Activated naive CD4-positive, alpha-beta T cell treated with anti-CD3 and anti-CD28 coated beads, Interleukin-2, amount 10 ng/mL, durations not matched to agents 7 days and 5 days (primary cell): ENCODE measurements around the gene ALDH2.
A peak's percentile ranks its signal among the peaks of the same experiment; 100 is the strongest.
"Not testable (repeated sequence)": the region's sequence is repeated elsewhere in the genome, so short reads cannot be mapped to it uniquely, and the experiment has no call there.

Experiments
- CTCF ChIA-PET: fragments of 350-600 bp; sonication (Branson Sonifier 250); formaldehyde crosslinking; loops from one replicate; lab custom pipeline; 2021; ENCODE audit warnings: antibody characterized with exemption; lab: Charles Lee
- DNase-seq: peaks from one replicate; pipeline ENCODE4 v3.0.0-alpha.2; 2020
- H3K27ac Mint-ChIP-seq: one replicate; pipeline ENCODE4 v1.8.0; 2021; ENCODE audit warnings: mild to moderate bottlenecking, moderate library complexity, mixed read lengths
- H3K27me3 Mint-ChIP-seq: one replicate; pipeline ENCODE4 v1.8.0; 2021; ENCODE audit warnings: mild to moderate bottlenecking, mixed read lengths
- H3K36me3 Mint-ChIP-seq: one replicate; pipeline ENCODE4 v1.8.0; 2021; ENCODE audit warnings: mixed read lengths
- H3K4me1 Mint-ChIP-seq: one replicate; pipeline ENCODE4 v1.8.0; 2021; ENCODE audit warnings: mixed read lengths
- H3K4me3 Mint-ChIP-seq: one replicate; pipeline ENCODE4 v1.8.0; 2021; ENCODE audit warnings: mild to moderate bottlenecking, moderate library complexity, mixed read lengths
- H3K9me3 Mint-ChIP-seq: one replicate; pipeline ENCODE4 v1.8.0; 2021; ENCODE audit warnings: mixed read lengths

The ALDH2 gene

DNA sequence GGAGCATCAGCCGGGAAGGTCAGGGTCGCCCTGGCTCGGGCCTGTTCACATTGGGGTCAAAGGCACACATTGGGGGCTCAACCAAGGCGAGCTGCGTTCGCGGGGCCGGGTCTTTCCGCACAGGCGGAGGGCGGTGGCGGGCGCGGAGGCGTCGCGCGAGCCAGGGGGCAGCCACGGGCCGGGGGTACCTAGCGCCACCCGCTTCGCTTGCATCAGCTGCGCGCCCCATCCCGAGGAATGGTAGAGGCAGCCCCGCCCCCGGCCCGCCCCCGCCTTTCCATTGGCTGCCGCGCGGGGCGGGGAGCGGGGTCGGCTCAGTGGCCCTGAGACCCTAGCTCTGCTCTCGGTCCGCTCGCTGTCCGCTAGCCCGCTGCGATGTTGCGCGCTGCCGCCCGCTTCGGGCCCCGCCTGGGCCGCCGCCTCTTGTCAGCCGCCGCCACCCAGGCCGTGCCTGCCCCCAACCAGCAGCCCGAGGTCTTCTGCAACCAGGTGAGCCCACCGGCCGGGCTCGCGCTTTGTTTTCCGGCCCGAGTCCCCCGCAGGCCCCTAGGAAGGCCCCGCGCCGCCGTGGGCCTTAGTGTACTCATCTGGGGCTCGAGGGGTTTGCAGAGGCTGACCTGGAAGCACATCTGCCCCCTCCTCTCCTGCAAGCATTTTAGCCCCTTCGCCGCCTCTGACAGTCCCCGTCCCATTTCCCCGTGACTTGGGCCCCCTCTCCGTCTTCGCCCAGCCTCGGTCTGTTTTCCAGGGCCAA lies at the start of gene ALDH2:
ALDH2 (plus strand) TSS at position 326 of the 754 bp plus-strand sequence; CDS start at position 376, 50 bp downstream.
- Mint-ChIP-seq H3K27me3 (peaks cover 89% of the 10 kb centered on the region), H3K9me3 (no peaks in the 10 kb centered on the region), H3K36me3 (peaks cover 3% of the 10 kb centered on the region), H3K4me1 (peaks cover 11% of the 10 kb centered on the region), H3K4me3 (peak within 1 kb of the TSS; percentile 69), H3K27ac (no peak within 1 kb of the TSS)
- CTCF ChIA-PET: no interaction called here
- peak; percentile 56 for DNase-seq

DNA sequence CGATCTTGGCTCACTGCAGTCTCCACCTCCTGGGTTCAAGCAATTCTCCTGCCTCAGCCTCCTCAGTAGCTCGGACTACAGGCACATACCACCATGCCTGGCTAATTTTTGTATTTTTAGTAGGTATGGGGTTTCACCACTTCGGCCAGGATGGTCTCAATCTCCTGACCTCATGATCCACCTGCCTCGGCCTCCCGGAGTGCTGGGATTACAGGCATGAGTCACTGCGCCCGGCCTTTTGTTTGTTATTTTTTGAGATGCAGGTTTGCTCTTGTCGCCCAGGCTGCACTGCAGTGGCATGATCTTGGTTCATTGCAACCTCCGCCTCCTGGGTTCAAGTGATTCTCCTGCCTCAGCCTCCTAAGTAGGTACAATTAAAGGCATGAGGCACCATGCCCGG lies 47.4 kb upstream of the ALDH2 start:
- not testable (repeated sequence) for H3K9me3 Mint-ChIP-seq, H3K4me1 Mint-ChIP-seq, H3K27me3 Mint-ChIP-seq

DNA sequence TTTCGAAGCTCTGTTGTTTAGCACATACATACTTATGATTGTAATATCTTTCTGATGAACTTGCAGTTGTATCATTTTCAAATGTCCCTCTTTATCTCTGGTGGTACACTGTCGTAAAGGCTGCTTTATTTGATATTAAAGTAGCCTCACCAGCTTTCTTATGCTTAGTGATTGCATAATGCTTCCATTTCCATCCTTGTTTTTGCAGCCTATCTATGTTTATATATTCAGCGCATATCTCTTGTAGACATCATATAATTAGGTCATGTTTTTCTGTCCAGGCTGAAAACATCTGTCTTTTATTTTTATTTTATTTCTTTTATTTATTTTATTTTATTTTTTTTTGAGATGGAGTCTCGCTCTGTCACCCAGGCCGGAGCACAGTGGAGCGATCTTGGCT lies 46.3 kb upstream of the ALDH2 start:
- no peak for DNase-seq
- CTCF ChIA-PET: no interaction called here
- no peak overlapping the region for H3K27ac Mint-ChIP-seq
- H3K9me3 Mint-ChIP-seq: no peaks in the 10 kb centered on the region
- H3K4me3 Mint-ChIP-seq: no peak overlapping the region
- H3K4me1 Mint-ChIP-seq: no peaks in the 10 kb centered on the region
- H3K36me3 Mint-ChIP-seq: peaks cover 27% of the 10 kb centered on the region
- H3K27me3 Mint-ChIP-seq: no peaks in the 10 kb centered on the region

More for the DNA sequence above, 47.4 kb upstream of the ALDH2 start:
- H3K36me3 Mint-ChIP-seq: peaks cover 19% of the 10 kb centered on the region
- DNase-seq, CTCF ChIA-PET, H3K27ac Mint-ChIP-seq, H3K4me3 Mint-ChIP-seq: not testable (repeated sequence)

DNA sequence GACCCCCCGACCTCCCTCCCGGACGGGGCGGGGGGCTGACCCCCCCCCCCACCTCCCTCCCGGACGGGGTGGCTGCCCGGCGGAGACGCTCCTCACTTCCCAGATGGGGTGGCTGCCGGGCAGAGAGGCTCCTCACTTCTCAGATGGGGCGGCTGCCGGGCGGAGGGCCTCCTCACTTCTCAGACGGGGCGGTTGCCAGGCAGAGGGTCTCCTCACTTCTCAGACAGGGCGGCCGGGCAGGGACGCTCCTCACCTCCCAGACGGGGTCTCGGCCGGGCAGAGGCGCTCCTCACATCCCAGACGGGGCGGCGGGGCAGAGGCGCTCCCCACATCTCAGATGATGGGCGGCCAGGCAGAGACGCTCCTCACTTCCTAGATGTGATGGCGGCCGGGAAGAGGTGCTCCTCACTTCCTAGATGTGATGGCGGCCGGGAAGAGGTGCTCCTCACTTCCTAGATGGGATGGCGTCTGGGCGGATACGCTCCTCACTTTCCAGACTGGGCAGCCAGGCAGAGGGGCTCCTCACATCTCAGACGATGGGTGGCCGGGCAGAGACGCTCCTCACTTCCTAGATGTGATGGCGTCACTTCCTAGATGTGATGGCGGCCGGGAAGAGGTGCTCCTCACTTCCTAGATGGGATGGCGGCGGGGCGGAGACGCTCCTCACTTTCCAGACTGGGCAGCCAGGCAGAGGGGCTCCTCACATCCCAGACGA lies 42.9 kb upstream of the ALDH2 start:
- H3K9me3 Mint-ChIP-seq, CTCF ChIA-PET, H3K4me1 Mint-ChIP-seq, H3K27ac Mint-ChIP-seq, H3K4me3 Mint-ChIP-seq, DNase-seq, H3K27me3 Mint-ChIP-seq: not testable (repeated sequence)
- peaks cover 20% of the 10 kb centered on the region for H3K36me3 Mint-ChIP-seq

DNA sequence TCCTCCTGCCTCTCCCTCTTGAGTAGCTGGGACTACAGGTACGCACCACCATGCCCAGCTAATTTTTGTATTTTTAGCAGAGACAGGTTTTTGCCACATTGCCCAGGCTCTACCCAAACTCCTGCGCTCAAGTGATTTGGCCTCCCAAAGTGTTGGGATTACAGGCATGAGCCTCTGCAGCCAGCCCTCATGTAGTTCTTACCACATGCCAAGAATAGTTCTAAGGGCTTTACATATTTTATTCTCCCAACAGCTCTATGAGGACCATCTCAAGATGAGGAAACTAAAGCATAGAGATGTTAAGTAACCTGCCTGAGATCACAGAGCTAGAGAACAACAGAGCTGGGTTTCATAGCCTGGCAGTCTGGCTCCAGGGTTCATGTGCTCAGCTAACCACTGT lies 37.9 kb upstream of the ALDH2 start:
- H3K27me3 Mint-ChIP-seq: no peaks in the 10 kb centered on the region
- H3K36me3 Mint-ChIP-seq: peaks cover 10% of the 10 kb centered on the region
- no peak for DNase-seq
- no peaks in the 10 kb centered on the region for H3K9me3 Mint-ChIP-seq
- no peak overlapping the region for H3K4me3 Mint-ChIP-seq
- CTCF ChIA-PET: no interaction called here
- no peak overlapping the region for H3K27ac Mint-ChIP-seq
- no peaks in the 10 kb centered on the region for H3K4me1 Mint-ChIP-seq

DNA sequence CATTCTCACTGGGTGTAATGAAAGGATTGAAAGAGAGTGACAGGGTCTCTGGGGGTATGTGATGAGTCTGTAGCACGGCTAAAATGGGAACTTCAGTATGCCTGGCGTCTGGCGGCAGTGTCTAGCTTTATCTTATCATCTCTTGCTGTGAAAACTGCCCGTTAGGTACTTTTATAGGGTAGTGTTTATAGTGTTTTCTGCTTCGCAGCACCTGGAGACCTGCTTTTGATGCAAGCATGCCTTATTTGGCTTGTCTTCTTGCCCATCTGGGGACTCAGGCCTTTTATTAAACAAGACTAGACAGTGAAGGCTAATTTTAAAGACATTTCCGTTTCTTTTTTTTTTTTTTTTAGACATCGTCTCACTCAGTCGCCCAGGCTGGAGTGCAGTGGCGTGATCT lies 36.3 kb upstream of the ALDH2 start:
- CTCF ChIA-PET: no interaction called here
- H3K27ac Mint-ChIP-seq: no peak overlapping the region

DNA sequence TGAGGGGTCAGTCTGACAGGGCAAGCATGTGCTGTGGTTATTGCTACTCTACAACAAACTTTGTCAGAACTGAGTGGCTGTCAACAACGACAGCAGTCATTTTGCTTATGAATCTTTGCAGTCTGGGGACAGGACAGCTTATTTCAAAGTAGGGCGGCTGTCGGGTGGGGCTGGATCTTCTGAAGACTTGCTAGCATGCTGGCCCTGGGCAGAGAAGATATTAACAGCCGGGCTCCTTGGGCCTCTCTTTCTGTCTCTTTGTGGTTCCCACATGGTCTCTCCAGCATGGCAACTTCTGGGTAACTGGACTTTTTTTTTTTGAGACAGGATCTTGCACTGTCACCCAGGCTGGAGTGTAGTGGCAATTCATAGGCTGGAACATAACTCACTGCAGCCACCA lies 33.9 kb upstream of the ALDH2 start:
- no peaks in the 10 kb centered on the region for H3K27me3 Mint-ChIP-seq
- CTCF ChIA-PET: no interaction called here
- no peaks in the 10 kb centered on the region for H3K4me1 Mint-ChIP-seq
- H3K27ac Mint-ChIP-seq: no peak overlapping the region
- H3K9me3 Mint-ChIP-seq: no peaks in the 10 kb centered on the region
- no peak overlapping the region for H3K4me3 Mint-ChIP-seq
- DNase-seq: no peak
- H3K36me3 Mint-ChIP-seq: peaks cover 5% of the 10 kb centered on the region

More for the DNA sequence above, 36.3 kb upstream of the ALDH2 start:
- Mint-ChIP-seq H3K27me3 (no peaks in the 10 kb centered on the region), H3K36me3 (peaks cover 3% of the 10 kb centered on the region), H3K9me3 (no peaks in the 10 kb centered on the region), H3K4me1 (no peaks in the 10 kb centered on the region), H3K4me3 (no peak overlapping the region)
- DNase-seq: no peak

DNA sequence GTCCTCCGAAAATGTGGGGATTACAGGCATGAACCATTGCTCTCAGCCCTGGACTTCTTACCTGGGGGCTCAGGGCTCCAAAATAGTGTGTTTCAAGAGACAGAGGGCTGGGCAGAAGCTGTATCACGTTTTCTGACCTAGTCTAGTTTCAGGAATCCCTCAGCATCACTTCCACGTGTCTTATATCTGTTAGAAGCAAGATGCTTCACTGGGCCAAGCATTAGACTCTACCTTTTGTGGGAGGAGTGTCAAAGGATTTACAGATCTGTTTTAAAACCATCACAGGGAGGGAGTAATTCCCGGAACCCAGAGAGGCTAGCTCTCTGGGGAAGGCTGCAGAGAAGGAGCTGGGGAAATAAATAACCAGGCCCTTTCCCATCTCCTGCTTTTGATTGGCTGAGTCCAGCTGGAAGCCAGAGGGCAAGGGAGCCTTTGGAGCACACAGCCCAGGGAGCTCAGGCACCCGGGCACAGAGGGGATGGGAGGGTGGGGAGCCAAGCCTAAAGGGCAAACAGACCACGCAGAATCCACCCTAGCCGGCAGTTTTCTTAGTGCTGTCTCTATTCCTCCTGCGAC lies 33.3 kb upstream of the ALDH2 start:
- Mint-ChIP-seq H3K27me3 (no peaks in the 10 kb centered on the region), H3K4me3 (no peak overlapping the region), H3K36me3 (peaks cover 5% of the 10 kb centered on the region), H3K4me1 (no peaks in the 10 kb centered on the region), H3K9me3 (no peaks in the 10 kb centered on the region), H3K27ac (no peak overlapping the region)
- CTCF ChIA-PET: interaction anchor here (1.2 kb wide), 1 partner anchor 80 kb away, joined by 5 read pairs; no protein-coding TSS in a partner anchor
- DNase-seq: no peak

DNA sequence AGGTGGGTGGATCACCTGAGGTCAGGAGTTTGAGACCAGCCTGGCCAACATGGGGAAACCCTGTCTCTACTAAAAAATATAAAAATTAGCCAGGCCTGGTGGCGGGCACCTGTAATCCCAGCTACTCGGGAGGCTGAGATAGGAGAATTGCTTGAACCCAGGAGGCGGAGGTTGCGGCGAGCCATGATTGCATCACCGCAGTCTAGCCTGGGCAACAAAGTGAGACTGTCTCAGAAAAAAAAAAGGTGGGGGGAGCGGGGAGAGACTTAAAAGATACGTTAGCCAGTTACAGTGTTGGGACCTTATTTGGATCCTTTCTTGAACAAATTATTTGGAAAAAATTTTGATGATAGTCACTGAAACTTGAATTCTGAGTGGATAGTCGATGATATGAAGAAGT lies 27.2 kb upstream of the ALDH2 start:
- H3K36me3 Mint-ChIP-seq, H3K4me1 Mint-ChIP-seq, H3K27me3 Mint-ChIP-seq, CTCF ChIA-PET, H3K27ac Mint-ChIP-seq, DNase-seq, H3K9me3 Mint-ChIP-seq, H3K4me3 Mint-ChIP-seq: not testable (repeated sequence)

DNA sequence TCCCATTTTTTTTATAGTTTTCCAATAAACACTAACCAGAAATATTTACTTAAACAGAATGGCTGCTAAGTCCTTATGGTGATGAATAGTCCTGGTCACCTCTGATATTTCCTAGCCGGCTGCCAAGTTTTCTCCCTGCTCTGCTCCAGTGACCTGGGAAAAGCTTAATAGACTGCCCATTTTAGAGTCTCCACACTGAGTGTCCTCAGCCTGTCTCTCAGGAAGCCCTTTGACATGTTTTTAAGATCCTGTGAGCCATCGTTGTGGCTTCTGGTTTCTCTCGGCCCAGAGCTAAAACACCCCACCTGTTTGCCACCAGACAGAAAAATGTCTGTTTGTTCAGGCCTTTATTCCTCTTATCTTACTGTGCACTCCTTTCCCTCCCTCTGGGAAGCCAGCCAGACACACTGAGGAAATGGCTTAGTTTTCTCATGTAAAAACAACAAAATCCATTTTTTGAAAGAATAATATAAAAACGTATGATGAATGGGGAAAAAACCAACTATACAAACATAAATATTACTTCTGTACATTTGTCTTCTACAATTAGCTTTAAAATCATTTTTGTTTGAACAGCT lies 25.4 kb upstream of the ALDH2 start:
- DNase-seq: no peak
- Mint-ChIP-seq H3K36me3 (peaks cover 7% of the 10 kb centered on the region), H3K4me3 (no peak overlapping the region), H3K27ac (no peak overlapping the region), H3K9me3 (no peaks in the 10 kb centered on the region), H3K4me1 (no peaks in the 10 kb centered on the region), H3K27me3 (no peaks in the 10 kb centered on the region)
- CTCF ChIA-PET: interaction anchor here (1.1 kb wide), 1 partner anchor 71 kb away, joined by 4 read pairs; no protein-coding TSS in a partner anchor

DNA sequence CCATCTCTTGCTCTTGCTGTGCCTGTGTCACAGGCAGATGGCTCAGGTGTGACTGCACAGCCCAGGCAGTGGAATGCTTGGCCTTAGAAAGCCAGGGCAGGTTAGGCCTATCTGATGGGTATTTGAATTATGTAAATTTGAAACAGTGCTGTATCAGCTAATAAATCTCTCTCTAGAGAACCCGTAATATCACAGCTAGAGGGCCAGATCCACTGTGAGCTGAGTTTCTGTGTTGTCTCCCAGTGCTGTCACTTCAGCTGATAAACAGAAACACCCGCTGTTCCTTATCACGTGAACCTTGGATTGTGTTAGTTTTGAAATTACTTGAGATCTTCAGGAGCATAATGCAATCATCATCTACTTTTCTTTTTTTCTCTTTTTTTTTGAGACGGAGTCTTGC lies 21.5 kb upstream of the ALDH2 start:
- CTCF ChIA-PET: interaction anchor here (1.5 kb wide), 1 partner anchor 9 kb away, joined by 3 read pairs; no protein-coding TSS in a partner anchor
- H3K36me3 Mint-ChIP-seq: peaks cover 8% of the 10 kb centered on the region
- H3K4me3 Mint-ChIP-seq: no peak overlapping the region

DNA sequence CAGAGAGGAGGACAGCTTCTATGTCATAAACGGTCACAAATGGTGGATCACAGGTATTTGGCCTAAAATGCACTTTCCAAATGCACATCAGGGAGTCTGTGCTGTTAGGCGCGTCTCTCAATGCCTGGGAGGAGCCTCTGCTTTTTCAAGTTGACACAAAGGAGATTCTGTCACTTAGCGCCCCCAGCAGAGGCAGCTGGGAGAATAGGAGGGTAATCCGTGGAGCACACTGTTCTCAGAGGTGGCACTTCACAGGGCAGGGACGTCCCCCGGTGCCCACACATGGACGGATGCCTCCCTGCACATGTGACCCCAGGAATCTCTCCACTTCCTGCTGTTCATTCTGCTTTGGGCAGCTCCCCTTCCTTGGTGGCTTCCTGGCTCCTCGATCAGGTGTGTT lies 19.4 kb upstream of the ALDH2 start:
- no peak overlapping the region for H3K27ac Mint-ChIP-seq
- H3K27me3 Mint-ChIP-seq: no peaks in the 10 kb centered on the region
- H3K9me3 Mint-ChIP-seq: no peaks in the 10 kb centered on the region
- H3K36me3 Mint-ChIP-seq: peaks cover 8% of the 10 kb centered on the region
- no peak for DNase-seq
- no peaks in the 10 kb centered on the region for H3K4me1 Mint-ChIP-seq
- H3K4me3 Mint-ChIP-seq: no peak overlapping the region
- CTCF ChIA-PET: interaction anchor here (1.9 kb wide), 1 partner anchor 66 kb away, joined by 5 read pairs; no protein-coding TSS in a partner anchor

More for the DNA sequence above, 21.5 kb upstream of the ALDH2 start:
- no peak for DNase-seq
- H3K27ac Mint-ChIP-seq: no peak overlapping the region
- H3K4me1 Mint-ChIP-seq: no peaks in the 10 kb centered on the region
- no peaks in the 10 kb centered on the region for H3K27me3 Mint-ChIP-seq
- H3K9me3 Mint-ChIP-seq: no peaks in the 10 kb centered on the region

DNA sequence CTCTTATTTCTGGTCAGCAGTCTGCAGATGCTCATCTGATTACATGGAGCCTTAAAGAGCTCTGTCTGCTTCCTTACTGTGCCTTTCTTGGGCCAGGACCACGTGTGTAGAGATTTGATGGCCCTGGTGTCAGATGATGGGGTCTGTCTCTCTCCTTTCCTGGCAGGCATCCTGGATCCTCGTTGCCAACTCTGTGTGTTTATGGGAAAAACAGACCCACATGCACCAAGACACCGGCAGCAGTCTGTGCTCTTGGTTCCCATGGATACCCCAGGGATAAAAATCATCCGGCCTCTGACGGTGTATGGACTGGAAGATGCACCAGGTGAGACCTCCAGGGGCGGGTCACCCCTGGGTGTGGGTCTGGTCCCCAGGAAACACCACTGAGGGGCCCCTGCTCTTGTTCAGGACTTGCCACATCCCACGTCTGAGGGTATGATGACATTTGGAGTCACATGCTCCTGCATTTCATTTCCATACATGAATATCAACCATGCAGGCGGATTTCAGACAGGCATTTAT lies 18.5 kb upstream of the ALDH2 start:
- Mint-ChIP-seq H3K27ac (no peak overlapping the region), H3K9me3 (no peaks in the 10 kb centered on the region), H3K27me3 (no peaks in the 10 kb centered on the region), H3K36me3 (peaks cover 8% of the 10 kb centered on the region), H3K4me3 (no peak overlapping the region), H3K4me1 (no peaks in the 10 kb centered on the region)
- DNase-seq: no peak
- CTCF ChIA-PET: no interaction called here

DNA sequence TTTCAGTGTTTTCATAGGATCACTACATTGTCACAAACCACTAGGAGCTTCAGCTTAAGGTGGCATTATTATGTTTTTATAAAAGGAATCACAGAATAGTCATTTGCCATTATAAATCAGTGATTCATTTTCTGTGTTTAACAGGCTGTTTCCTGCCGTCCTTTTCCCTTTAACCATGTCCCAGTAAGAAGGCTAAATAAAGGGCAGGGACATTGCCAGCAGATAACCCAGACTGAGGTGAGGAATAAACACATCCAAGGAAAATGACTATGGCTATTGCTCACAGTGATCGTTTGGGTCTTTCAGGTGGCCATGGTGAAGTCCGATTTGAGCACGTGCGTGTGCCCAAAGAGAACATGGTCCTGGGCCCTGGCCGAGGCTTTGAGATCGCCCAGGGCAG lies 17.9 kb upstream of the ALDH2 start:
- CTCF ChIA-PET: no interaction called here
- Mint-ChIP-seq H3K27me3 (no peaks in the 10 kb centered on the region), H3K4me3 (no peak overlapping the region), H3K27ac (no peak overlapping the region), H3K4me1 (no peaks in the 10 kb centered on the region), H3K9me3 (no peaks in the 10 kb centered on the region), H3K36me3 (peaks cover 8% of the 10 kb centered on the region)
- no peak for DNase-seq
